T-helper 22 cell (primary cell): Measurements from ENCODE around the gene PRC1.

ENCODE experiments used
- DNase-seq: peaks from one replicate; pipeline ENCODE4 v3.0.0-alpha.2; 2020; ENCODE audit warnings: low read depth

The PRC1 gene

GRCh38 chr15:90990446-90990845, 3.9 kb downstream of the PRC1 start:
- no peak for DNase-seq

GRCh38 chr15:90989040-90989768, 5.1 kb downstream of the PRC1 start:
- no peak for DNase-seq

GRCh38 chr15:90988296-90988695, 6.0 kb downstream of the PRC1 start:
- no peak for DNase-seq

GRCh38 chr15:90987561-90988141, 6.7 kb downstream of the PRC1 start:
- DNase-seq, result no peak

- DNase-seq, result no peak
Measured at GRCh38 chr15:90986790-90987507, 7.4 kb downstream of the PRC1 start.

- DNase-seq, result no peak
Measured at GRCh38 chr15:90982135-90982534, 12.2 kb downstream of the PRC1 start.

GRCh38 chr15:90981681-90982080, 12.7 kb downstream of the PRC1 start:
- no peak for DNase-seq

GRCh38 chr15:90979582-90979981, 14.8 kb downstream of the PRC1 start:
- DNase-seq, result no peak

- DNase-seq, result no peak
Measured at GRCh38 chr15:90974216-90974615, 20.1 kb downstream of the PRC1 start.

- DNase-seq, result no peak
Measured at GRCh38 chr15:90972133-90972532, 22.2 kb downstream of the PRC1 start.

GRCh38 chr15:90970274-90970673, 24.1 kb downstream of the PRC1 start:
- no peak for DNase-seq

GRCh38 chr15:90968434-90968833, 25.9 kb downstream of the PRC1 start:
- DNase-seq, result no peak

GRCh38 chr15:90967206-90967605, 27.1 kb downstream of the PRC1 start:
- no peak for DNase-seq

GRCh38 chr15:90966262-90966661, 28.1 kb downstream of the PRC1 start:
- no peak for DNase-seq

- DNase-seq, result no peak
Measured at GRCh38 chr15:90962021-90962420, 32.3 kb downstream of the PRC1 start.

- DNase-seq, result no peak
Measured at GRCh38 chr15:90960298-90961091, 33.8 kb downstream of the PRC1 start.

GRCh38 chr15:90959894-90960293, 34.4 kb downstream of the PRC1 start:
- DNase-seq, result no peak

- DNase-seq, result no peak
Measured at GRCh38 chr15:90959028-90959595, 35.2 kb downstream of the PRC1 start.

GRCh38 chr15:90957791-90958190, 36.5 kb downstream of the PRC1 start:
- DNase-seq, result no peak

GRCh38 chr15:90957031-90957790, 37.1 kb downstream of the PRC1 start:
- no peak for DNase-seq

- DNase-seq, result peak; percentile 29
Measured at GRCh38 chr15:90956274-90957030, 37.9 kb downstream of the PRC1 start.
